ENCODE measurements around the gene ALDH3B1.

The ALDH3B1 gene

GRCh38 chr11:68032997-68033707 is 23.0 kb downstream of the ALDH3B1 start:
- no peak for DNase-seq

- DNase-seq = no peak
These were observed 23.6 kb downstream of the ALDH3B1 start for GRCh38 chr11:68033708-68034045.

- DNase-seq = no peak
These were observed 25.2 kb downstream of the ALDH3B1 start for GRCh38 chr11:68035266-68035876.

- no peak for DNase-seq
These were observed 26.1 kb downstream of the ALDH3B1 start for GRCh38 chr11:68036141-68036716.

- DNase-seq = peak; percentile 57
These were observed 26.7 kb downstream of the ALDH3B1 start for GRCh38 chr11:68036717-68037239.

GRCh38 chr11:68037411-68038225 is 27.5 kb downstream of the ALDH3B1 start:
- no peak for DNase-seq

GRCh38 chr11:68038226-68038717 is 28.1 kb downstream of the ALDH3B1 start:
- DNase-seq = no peak

- DNase-seq = peak; percentile 80
These were observed 28.8 kb downstream of the ALDH3B1 start, which contains the start of gene TCIRG1 for GRCh38 chr11:68038718-68039525. TSS of gene TCIRG1 (plus strand) at chr11:68039025. CDS start at chr11:68041272, 2,247 bp downstream.

GRCh38 chr11:68039526-68040086 is 29.5 kb downstream of the ALDH3B1 start:
- DNase-seq = no peak

GRCh38 chr11:68040101-68040956 is 30.2 kb downstream of the ALDH3B1 start:
- DNase-seq = peak; percentile 62

- no peak for DNase-seq
These were observed 30.9 kb downstream of the ALDH3B1 start for GRCh38 chr11:68040957-68041591.

- no peak for DNase-seq
These were observed 31.6 kb downstream of the ALDH3B1 start for GRCh38 chr11:68041617-68042218.

- no peak for DNase-seq
These were observed 32.3 kb downstream of the ALDH3B1 start for GRCh38 chr11:68042219-68043028.

GRCh38 chr11:68043029-68043348 is 32.9 kb downstream of the ALDH3B1 start:
- no peak for DNase-seq

- no peak for DNase-seq
These were observed 33.4 kb downstream of the ALDH3B1 start for GRCh38 chr11:68043349-68044144.

GRCh38 chr11:68044145-68044813 is 34.2 kb downstream of the ALDH3B1 start:
- DNase-seq = no peak

- no peak for DNase-seq
These were observed 34.8 kb downstream of the ALDH3B1 start for GRCh38 chr11:68044898-68045351.
